AG08396 (cell line): ENCODE measurements around the gene S100A4.
"Not testable (repeated sequence)": the region's sequence is repeated elsewhere in the genome, so short reads cannot be mapped to it uniquely, and the experiment has no call there.

ENCODE experiments used
- DNase-seq: peaks from one replicate; pipeline ENCODE4 v3.0.0; 2012; ENCODE audit warnings: low spot score, mixed read lengths

S100A4 gene

DNA sequence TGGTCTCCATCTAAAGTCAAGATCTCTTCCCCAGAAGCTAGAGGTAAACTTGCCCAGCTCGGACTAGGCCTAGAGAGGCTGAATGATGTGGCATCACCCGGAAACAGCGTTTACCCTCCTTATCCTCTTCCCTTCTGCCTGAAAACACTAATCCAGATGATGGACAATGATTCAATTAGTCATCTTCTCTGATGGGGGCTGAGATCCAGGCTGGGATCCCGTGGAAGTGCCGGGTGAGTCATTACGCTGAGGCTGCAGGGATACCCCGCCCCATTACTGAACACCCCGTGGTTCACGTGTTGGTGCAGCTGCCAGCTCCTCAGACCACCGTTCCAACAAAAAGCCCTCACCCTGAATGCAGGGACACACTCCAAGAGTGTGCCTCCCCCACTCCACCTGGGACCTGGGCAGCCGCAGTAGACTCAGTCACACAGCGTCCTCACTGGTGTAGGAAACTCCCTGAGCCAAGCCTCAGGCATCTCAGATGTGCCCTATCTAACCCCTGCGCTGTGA is 11.9 kb downstream of the S100A4 start:
- DNase-seq: peak; percentile 85

DNA sequence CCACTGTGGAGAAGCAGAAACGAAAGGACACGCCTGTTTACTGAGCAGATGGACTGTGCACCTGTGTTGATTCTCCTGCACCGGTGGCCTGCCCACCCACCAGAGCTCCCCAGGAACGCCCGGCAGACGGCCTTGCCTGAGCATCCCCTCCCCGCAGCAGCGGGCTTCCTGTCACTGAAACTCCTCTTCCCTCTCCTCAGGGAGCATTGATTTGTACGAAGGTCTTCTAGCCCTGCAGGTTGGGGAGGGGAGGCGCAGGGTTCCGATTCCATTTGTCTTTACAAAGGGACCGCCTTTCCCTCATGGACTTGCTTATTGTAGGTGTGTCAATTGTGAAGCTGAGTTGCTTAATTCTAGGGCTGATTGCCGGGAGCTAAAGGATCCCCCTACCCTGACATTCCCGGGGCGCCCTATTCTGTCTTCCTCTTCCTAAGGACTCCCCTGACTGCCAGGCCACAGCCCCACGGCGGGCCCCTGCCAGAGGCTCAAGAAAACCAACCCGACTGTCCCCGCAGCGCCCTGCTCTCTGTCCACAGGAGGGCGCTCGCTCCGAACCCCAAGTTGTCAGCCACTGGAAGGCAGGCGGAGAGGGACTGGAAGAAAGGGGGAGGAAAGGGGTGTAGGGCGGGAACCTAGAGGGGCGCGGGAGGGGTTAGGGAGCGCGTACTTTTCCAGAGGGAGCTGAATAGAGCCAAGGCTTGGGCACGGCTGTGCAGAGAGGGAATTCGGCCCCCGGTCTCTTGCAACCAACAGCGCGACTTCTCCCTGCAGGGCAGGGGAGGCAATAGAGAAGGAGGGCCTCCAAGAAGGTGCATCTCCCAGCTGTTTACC is 12.6 kb downstream of the S100A4 start:
- DNase-seq: peak; percentile 88

DNA sequence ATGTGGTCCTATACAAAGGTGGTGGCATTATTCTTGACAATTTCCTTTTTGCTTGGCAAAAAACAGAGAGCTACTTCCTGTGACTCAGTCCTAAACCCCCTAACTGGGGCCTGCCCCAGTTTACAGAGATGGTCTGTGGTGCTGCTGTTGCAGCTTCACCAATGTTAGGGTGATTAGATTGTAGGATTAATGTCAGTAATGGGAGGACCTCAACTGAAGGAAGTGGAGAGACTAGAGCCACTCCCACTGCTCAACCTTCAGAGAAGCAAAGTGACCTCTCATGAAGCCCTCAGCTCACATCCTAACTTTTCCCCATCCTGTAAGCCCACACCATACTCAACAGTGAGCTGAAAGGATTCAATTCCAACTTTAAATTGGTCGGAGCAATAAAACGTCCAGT is 13.4 kb downstream of the S100A4 start:
- no peak for DNase-seq

DNA sequence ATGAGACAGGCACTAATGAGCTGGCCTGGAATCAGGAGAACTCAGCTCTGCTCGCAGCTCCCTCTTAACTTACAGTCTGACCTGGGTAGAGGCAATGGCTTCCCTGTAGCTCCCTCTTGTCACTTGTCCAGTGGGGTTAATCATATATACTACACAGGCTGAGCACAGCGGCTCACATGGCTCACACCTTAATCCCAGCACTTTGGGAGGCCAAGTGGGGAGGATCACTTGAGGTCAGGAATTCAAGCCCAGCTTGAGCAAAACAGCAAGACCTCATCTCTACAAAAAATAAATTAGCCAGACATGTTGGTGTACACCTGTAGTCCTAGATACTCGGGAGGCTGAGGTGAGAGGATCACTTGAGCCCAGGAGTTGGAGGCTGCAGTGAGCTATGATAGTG is 14.0 kb downstream of the S100A4 start:
- no peak for DNase-seq

GRCh38 chr1:153527683-153528040 is 17.9 kb downstream of the S100A4 start:
- no peak for DNase-seq

GRCh38 chr1:153527023-153527682 is 18.5 kb downstream of the S100A4 start:
- no peak for DNase-seq

DNA sequence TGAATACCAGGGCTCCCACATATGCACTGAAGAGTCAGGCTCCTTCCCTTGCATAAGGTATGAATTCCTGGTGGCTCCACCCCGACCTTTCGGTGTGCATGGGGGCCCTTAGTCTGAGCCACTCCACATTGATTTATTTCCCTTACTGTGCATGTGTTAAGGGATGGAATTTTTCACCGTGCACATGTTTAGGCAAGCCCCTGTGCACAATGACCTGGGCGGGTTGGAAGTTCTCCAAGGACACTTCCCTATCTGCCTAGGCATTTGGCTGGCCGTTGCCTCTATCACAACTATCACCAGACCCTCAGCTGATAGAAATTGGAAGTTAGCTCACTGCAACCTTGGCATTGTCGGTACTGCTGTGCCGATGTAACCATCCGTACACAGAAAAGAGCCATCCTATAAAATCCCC is 19.5 kb downstream of the S100A4 start:
- no peak for DNase-seq

DNA sequence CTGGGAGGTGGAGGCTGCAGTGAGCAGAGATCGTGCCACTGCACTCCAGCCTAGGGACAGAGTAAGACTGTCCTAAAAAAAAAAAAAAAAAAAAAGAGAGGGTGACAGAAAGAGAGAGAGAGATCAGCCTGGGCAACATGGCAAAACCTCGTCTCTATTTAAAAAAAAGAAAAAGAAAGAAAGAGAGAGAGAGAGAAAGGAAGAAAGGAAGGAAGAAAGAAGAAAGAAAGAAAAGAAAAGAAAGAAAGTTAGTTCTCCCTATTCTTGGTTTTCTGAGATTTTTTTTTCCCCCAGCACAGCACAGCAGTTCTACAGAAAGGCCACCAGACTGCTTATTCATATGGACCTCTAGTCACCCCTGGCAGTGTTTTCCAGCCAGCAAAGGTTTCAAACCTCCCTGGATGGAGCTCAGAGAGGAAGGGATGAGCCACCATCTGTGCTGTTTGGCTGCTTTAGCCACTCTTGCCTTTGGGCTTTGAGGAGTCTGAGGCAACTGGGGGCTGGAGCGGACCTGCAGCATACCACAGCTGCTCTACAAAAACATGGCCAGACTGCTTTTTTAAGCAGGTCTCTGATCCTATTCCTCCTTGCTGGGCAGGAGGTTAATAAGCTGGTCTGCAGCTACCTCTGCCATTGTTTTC is 20.4 kb downstream of the S100A4 start:
- no peak for DNase-seq

GRCh38 chr1:153522353-153523048 is 23.1 kb downstream of the S100A4 start:
- not testable (repeated sequence) for DNase-seq

DNA sequence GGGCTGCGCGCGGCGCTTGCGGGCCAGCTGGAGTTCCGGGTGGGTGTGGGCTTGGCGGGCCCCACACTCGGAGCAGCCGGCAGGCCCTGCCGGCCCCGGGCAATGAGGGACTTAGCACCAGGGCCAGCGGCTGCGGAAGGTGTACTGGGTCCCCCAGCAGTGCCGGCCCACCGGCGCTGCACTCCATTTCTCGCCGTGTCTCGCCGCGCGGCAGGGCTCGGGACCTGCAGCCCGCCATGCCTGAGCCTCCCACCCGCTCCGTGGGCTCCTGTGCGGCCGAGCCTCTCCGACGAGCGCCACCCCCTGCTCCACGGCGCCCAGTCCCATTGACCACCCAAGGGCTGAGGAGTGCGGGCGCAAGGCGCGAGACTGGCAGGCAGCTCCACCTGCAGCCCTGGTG is 23.8 kb downstream of the S100A4 start:
- not testable (repeated sequence) for DNase-seq

DNA sequence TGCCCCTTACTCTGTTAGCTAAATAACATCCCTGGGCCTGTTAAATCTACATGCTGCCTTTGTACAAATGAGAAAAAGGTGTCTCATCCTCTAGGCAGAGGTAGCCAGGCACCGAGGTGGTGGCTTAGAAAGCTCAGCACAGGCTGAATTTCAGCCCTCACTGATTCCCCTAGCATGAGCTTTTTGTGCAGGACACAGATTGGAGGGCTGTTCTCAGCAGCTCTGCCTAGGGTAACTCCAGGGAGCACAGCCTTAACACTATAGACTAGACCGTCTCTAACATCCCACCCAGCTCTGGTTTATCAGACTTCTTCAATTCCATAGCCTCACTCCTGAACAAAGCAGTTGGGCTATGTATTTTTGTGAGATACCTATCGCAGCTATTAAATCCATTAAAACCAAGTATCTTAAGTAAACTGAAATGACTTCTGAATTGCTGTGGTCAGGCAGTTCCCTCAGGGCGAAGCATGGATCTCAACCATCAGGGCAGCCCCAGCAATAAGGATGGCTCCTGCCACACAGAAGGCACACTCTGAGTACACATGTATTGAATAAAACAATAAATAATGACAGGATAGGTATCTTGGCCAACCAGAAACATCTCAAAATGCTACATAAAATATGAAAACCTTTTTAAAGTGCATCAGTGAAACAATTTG is 24.7 kb downstream of the S100A4 start:
- no peak for DNase-seq

DNA sequence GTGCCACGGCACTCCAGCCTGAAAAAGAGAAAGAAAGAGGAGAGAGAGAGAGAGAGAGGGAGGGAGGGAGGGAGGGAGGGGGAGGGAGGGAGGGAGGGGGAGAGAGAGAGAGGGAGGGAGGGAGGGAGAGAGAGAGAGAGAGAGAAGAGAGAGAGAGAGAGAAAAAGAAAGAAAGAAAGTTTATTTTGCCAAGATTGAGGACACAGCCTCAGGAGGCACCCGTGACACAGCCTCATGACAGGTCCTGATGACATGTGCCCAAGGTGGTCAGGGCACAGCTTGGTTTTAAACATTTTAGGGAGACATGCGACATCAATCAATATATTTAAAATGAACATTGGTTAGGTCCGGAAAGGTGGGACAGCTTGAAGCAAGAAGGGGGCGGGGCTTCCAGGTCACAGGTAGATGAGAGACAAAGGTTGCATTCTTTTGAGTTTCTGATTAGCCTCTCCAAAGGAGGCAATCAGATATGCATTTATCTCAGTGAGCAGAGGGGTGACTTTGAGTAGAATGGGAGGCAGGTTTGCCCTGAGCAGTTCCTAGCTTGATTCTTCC is 25.4 kb downstream of the S100A4 start:
- not testable (repeated sequence) for DNase-seq

- no peak for DNase-seq
Observed at GRCh38 chr1:153519242-153519641, 26.4 kb downstream of the S100A4 start.

DNA sequence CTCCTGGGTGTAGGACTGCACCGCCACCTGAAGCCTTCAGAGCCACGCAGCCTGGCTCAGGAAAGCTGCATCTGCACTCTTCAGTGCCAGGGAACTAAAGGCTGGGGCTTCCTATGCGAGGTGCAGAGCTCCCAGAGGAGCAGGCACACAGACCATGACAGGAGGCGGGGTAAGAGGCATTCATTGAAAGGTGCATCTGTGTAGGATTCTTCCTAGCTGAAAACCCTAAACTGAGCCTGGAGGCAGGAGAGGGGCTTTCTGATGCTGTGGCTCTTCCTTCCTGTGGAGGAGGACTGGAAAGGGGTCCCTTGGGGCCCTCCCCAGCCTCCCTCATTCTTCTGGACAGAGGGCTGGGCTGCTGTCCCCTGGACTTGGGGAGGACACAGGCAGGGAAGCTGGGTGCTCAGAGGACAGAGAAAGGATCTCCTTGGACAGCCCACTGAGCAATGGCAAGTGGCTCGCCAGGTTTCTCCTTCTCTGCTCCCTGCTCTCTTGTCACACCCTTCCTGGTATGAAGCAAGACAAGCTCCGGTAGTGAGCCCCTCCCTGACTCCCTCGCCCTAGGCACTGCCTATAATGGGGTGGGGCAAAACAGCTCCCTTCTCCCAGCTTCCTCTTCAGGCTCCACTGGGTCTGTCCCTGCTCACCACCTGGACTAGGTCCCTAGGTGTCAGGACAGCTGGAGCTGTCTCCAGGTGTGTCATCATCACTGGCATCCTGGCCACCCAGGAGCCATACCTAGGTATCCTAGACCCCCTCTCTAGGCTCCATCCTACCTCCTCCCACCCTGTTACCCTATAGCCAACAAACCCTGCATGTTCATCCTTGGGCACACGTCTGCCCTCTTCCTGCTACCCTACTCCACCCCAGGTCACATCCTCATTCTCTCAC is 29.9 kb downstream of the S100A4 start:
- DNase-seq: no peak

- DNase-seq: no peak
Observed at GRCh38 chr1:153513666-153514065, 31.9 kb downstream of the S100A4 start.

DNA sequence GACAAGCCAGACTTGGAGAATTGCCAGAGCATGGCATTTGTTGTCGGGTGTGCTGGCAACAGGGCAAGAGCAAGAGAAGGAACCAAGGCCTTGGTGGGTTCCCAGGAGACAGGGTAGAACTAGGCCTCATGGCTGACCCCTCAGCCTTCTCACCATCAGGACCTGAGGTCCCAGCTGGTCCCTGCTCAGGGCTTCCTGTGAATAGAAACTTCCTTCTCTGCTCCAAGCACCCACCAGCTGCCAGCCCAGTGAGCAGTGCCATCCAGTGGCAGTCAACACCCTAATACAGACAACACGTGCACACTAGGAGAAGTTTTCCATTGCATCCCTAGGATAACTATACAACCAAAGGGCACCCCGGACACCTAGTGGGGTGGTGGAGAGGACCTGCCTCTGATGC is 32.6 kb downstream of the S100A4 start:
- no peak for DNase-seq

DNA sequence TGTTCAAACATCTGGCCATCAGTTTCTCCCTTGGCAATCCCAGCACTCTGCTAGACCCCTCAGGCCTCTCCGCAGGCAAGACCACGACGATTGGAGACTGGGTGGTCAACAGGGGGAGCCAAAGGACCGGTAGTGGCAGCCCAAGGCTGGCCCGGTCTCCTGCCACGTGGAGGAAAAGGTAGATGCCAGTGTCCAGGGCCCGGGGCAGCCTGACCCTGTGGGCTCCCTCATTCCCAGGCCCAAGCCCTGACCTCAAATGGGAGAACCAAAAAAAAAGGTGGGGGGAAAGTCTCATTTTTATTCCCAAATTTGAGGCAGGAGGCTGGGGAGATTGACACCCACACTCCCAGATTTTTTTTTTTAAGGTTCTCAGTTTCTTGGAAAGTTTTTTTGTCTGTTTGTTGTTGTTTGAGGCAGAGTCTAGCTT is 34.6 kb downstream of the S100A4 start:
- peak; percentile 86 for DNase-seq

DNA sequence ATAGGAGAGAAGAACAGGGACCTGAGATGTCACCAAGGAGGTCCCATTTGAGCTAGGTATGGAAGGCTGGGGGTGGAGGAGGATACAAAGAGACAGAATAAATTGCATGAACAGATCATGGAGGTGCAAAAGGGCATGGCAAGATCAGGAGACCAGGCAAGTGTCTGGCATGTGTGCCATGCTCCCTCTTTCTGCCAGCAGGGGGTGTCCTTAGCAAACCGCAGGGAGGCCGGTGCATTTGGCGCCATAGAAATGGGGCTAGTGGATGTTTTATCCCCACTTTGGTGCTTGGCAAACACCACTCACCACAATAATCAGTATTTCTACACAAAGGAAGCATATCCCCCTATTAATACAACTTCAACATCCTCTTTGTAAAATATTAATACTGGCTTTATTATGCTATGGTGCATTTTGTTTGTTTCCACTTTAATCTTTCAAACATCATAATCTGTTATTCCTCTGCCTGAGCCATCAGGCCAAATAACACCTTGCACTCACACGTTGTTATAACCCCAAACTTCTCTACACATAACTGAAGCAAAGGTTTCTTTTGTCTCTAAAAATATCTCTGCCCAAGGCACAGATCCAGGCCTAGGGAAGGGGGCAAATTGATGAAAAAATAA is 35.8 kb downstream of the S100A4 start:
- DNase-seq: peak; percentile 37

- DNase-seq: no peak
Observed at GRCh38 chr1:153509036-153509435, 36.6 kb downstream of the S100A4 start.
